ENCODE measurements around the gene IQCM.

The IQCM gene

GRCh38 chr4:149707862-149708261 is 107.8 kb downstream of the IQCM start:
- DNase-seq = no peak

- DNase-seq = no peak
Measured at GRCh38 chr4:149706942-149707341, 108.7 kb downstream of the IQCM start.

GRCh38 chr4:149702414-149703293 is 113.0 kb downstream of the IQCM start:
- DNase-seq = no peak

GRCh38 chr4:149701435-149702156 is 114.0 kb downstream of the IQCM start:
- DNase-seq = no peak

GRCh38 chr4:149700272-149700671 is 115.4 kb downstream of the IQCM start:
- no peak for DNase-seq

DNA sequence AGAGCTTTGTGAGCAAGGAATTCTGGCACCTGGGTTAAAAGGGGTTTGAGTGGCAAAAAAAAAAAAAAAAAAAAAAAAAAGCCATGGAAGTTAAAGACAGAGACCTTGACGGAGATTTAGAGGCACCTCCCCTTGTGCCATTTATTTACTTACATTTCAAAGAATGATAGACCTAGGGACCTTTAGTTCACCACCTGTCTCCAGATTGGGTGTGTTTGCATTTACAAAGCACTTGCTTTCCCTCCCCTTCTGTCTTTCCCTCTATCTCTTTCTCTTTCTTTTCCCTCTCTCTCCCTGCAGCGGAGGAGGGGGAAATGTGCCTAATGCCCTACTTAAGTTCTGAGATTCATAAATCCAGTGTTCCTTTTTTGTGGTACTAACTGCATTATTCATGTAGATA is 116.0 kb downstream of the IQCM start:
- DNase-seq = no peak

DNA sequence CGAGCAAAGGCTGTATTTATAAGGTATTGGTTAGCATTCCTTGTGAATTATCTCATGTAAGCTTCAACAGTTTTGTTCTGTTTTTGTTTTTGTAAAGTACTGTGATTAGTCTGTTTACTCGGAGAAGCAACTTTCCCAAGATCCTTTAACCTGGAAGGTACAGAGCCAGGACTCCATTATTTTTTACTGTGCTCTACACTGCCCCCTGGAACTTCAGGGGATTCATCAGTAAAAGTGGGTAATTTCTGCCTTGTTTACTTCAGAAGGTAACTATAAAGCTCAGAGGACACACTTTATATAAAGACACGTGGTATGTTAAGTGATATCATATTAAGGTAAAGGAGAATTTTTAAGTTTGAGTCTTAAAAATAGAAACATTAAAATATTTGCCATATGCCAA is 124.9 kb downstream of the IQCM start:
- no peak for DNase-seq

DNA sequence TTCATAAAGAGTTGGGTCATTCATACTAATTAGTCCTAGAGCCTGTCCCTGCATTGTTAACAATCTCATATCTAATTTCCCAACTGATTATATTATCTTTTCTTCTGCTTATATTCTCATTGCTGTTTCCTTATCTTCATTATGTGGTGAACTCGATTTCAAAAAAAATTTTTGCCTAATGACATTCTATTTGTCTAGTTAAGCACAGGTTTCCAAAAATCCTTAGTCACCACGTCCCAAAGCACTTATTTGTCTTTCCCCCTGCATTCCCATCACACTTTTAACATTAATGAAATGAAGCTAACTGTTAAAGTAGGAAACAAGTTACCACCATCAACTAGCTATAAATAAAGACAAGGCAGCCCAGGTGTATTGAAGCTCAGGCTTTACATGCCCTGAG is 131.1 kb downstream of the IQCM start:
- no peak for DNase-seq

- no peak for DNase-seq
Measured at GRCh38 chr4:149676076-149676475, 139.6 kb downstream of the IQCM start.

GRCh38 chr4:149645790-149646189 is 169.9 kb downstream of the IQCM start:
- DNase-seq = no peak

GRCh38 chr4:149638073-149638472 is 177.6 kb downstream of the IQCM start:
- no peak for DNase-seq

DNA sequence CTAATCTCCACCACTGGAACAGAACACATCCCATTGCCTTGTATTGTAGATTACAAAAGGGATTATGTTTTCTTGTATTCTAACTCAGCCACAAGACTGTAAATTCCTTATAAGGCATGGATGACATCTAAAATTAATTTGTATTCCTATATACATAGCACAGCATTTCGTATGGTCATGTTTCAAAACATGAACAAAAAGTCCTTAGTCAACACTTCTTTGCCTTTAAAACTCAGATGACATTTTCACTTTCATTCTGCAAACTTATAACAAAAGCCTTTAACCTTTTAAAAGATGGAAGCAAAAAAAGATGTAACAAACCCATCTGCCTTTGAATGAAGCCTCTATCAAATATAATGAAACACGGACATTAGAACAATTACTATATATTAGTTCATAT is 181.3 kb downstream of the IQCM start:
- DNase-seq = no peak

DNA sequence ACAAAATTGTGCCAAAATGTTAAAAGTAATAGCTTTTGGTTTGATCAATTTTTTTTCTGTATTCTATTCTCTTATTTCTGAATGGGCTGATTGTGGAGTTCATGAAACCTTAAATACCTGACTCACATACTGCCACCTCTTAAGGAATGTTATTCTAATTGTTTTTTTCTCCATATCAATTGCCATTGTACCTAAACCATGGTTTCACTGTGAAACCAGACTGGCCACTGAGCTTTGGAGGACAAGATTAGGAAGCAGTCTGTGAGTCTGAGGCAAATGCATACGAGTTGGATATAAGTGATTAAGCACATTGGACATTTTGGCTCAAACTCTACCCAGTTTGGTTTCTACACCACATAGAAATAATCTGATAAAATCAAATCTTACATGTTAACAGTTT is 184.0 kb downstream of the IQCM start:
- no peak for DNase-seq

GRCh38 chr4:149630064-149630463 is 185.6 kb downstream of the IQCM start:
- no peak for DNase-seq

DNA sequence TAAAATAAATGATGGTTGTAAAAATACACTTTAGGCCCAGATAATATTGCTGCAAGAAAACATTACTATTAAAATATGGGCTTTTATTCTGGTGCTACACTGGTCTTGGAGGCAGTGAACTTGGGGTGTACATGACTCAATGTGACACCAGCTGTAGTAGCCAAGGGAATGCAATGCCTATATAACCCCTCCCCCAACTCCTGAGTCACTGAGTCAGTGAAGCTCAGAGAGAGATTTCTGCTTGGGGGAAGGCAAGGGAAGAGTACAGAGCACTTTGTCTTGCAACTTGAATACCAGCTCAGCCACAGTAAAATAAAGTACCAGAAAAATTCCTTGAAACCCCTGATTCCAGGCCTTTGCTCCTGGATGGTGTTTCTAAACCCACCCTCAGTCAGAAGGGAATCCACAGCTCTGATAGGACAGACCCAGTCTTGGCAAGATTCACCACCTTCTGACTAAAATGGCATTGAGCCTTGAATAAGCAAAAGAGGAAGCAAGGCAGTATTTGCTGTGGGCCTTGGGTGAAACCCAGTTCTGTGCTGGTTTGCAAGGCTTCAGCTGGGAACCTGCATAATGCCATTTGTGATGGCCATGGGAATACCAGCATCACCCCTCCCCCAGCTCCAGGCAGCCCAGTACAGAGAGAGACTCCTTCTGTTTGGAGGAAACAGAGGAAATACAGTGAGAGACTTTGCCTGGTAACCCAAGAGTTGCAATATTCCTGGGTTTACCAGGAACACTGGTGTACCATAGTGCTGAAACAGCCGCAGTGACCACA is 209.9 kb downstream of the IQCM start:
- no peak for DNase-seq

DNA sequence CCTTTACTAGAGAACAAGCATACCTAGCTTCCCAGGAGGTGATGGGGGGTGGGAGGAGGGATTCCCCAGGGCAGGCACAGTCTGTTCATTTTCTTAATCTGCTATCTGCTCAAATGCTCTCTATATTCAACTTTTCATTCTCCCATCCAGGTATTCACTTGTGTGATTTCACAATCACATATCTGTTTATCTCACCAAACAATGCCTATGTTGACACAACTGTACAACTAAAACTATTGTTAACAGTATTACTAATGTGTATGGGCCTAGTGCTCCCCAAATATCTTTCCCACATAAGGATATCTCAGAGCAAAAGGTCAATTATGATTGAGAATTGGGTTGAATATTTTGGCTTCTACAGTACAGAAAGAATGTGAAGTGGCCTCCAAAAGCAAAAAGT is 210.8 kb downstream of the IQCM start:
- DNase-seq = no peak

DNA sequence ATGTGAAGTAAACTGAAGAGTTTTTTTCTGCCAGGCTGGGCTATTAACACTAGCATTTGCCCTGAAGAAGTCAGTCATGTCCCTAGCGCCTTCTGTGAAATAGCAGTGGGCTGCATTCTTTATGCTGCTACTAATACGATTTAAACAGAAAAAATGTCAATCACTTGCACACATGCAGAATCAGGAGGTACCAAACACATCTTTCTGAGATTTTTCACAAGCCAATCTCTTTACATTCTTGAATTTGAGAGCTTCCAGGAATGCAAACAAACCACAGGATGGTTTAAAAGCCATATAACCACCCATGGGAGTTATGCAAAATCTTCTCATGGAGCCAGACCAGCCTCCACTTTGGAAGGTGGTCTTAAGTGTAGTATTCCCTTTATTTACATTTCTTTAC is 220.1 kb downstream of the IQCM start:
- no peak for DNase-seq

- no peak for DNase-seq
Measured at GRCh38 chr4:149589826-149590225, 225.8 kb downstream of the IQCM start.

- no peak for DNase-seq
Measured at GRCh38 chr4:149584722-149585121, 230.9 kb downstream of the IQCM start.

- DNase-seq = no peak
Measured at GRCh38 chr4:149574971-149575370, 240.7 kb downstream of the IQCM start.

DNA sequence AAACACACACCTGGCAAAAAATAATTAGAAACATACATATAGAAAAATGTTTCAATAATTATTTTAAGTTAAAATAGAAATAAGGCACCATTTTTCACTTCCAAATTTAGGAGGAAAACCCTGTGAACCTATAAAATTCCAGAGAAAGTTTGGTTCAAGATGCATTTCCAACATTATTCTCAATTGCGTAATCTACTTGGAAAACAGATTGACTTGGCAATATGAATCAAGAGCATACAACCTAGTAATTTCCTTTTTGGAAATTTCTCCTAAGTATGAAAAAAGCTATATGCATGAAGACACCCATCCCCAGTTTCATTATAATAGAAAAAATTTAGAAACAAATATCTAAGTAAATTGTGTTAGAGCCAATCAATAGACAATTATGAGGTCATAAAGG is 242.9 kb downstream of the IQCM start:
- no peak for DNase-seq

DNA sequence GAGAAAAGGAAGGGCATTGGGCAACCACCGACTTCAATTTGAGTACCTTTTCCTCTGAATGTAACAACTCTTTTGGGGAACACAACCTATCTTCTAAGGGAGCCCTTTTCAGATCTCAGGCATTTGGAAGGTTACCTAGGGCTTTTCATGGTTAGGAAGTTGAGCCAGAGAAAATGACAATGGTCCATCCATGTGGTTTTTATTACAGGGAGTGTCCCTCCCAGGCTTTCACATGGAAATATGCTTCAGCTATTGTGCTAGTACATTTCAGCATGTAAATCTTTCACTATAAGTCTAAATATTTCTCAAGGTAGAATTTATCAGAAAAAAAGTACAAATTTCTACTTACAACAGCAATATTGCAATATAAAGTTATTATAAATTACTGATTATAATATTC is 259.8 kb downstream of the IQCM start:
- DNase-seq = no peak

DNA sequence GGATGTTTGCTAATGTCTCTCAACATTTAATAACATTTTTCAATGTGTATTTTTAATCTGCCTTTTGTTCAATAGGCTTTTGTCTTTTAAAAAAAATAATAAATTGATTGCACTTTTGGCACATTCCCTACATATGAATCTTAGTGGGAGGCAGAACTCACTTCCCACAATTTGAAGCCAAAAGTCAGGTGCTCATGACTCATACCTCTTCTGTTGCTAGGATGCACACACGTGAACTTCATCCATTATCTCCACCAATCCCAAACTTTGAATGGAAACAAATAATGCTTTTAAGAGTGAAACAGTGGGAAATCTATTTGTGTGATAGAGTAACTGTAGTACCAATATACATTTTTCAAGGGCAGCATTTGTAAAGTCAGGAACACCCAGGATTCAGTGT is 260.5 kb downstream of the IQCM start:
- no peak for DNase-seq
